Measurements from ENCODE around the gene CBFB. TPM values are rescaled to one million over a fixed set of nuclear protein-coding genes. Genes with fewer than 3 reads are reported as not detected.

Gene CBFB
- total RNA-seq, 1 donor from 2014 or later, result 77.1 TPM

DNA sequence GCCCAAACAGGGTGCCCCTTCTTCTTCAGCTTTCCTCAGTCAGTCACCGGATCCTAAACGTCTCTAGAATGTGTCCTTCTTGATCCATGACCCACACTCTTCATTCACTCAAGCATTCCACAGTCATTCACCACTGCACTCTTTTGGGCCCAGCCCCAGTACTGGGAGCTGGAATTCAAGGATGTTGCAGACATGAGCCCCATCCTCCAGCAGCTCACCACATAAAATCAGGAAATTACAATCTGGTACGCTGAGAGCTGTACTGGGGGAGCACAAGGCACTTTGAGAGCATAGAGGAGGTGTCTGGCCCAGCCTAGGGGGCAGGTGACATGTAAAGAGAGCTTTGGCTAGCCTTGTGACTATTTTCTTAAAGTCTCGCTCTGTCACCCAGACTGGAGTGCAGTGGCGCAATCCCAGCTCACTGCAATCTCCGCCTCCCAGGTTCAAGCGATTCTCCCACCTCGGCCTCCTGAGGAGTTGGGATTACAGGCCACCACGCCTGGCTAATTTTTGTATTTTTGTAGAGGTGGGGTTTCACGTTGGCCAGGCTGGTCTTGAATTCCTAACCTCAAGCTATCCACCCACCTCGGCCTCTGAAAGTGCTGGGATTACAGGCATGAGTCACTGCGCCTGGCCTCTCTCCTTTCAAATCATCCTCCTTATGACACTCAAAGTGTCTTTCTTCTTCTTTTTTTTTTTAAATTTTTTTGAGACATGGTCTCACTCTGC is 21.9 kb upstream of the CBFB start:
- Mint-ChIP-seq H3K27me3 (peaks cover 16% of the 10 kb centered on the region), H3K9me3 (no peaks in the 10 kb centered on the region), H3K36me3 (peaks cover 3% of the 10 kb centered on the region), H3K4me3 (no peak overlapping the region), H3K4me1 (ENCODE audit: unreplicated experiment) (no peaks in the 10 kb centered on the region), H3K27ac (no peak overlapping the region)
- no peak for DNase-seq (ENCODE audit: extremely low spot score, unreplicated experiment)
- TF ChIP-seq, protein P1, sequence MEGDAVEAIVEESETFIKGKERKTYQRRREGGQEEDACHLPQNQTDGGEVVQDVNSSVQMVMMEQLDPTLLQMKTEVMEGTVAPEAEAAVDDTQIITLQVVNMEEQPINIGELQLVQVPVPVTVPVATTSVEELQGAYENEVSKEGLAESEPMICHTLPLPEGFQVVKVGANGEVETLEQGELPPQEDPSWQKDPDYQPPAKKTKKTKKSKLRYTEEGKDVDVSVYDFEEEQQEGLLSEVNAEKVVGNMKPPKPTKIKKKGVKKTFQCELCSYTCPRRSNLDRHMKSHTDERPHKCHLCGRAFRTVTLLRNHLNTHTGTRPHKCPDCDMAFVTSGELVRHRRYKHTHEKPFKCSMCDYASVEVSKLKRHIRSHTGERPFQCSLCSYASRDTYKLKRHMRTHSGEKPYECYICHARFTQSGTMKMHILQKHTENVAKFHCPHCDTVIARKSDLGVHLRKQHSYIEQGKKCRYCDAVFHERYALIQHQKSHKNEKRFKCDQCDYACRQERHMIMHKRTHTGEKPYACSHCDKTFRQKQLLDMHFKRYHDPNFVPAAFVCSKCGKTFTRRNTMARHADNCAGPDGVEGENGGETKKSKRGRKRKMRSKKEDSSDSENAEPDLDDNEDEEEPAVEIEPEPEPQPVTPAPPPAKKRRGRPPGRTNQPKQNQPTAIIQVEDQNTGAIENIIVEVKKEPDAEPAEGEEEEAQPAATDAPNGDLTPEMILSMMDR (conservative IDR thresholded peaks at IDR 0.05), result no peak

GRCh38 chr16:67009158-67009557 is 19.8 kb upstream of the CBFB start:
- TF ChIP-seq, protein P1 (conservative IDR thresholded peaks at IDR 0.05), result no peak
- no peak overlapping the region for H3K4me3 Mint-ChIP-seq
- H3K9me3 Mint-ChIP-seq, result no peaks in the 10 kb centered on the region
- peaks cover 6% of the 10 kb centered on the region for H3K27me3 Mint-ChIP-seq
- H3K27ac Mint-ChIP-seq, result no peak overlapping the region
- H3K4me1 Mint-ChIP-seq (ENCODE audit: unreplicated experiment), result peaks cover 3% of the 10 kb centered on the region
- DNase-seq (ENCODE audit: extremely low spot score, unreplicated experiment), result no peak
- H3K36me3 Mint-ChIP-seq, result no peaks in the 10 kb centered on the region

- TF ChIP-seq, protein P1 (conservative IDR thresholded peaks at IDR 0.05), result no peak
- DNase-seq (ENCODE audit: extremely low spot score, unreplicated experiment), result no peak
- no peak overlapping the region for H3K27ac Mint-ChIP-seq
- H3K9me3 Mint-ChIP-seq, result no peaks in the 10 kb centered on the region
- H3K4me3 Mint-ChIP-seq, result no peak overlapping the region
- peaks cover 19% of the 10 kb centered on the region for H3K27me3 Mint-ChIP-seq
- peaks cover 12% of the 10 kb centered on the region for H3K4me1 Mint-ChIP-seq (ENCODE audit: unreplicated experiment)
- no peaks in the 10 kb centered on the region for H3K36me3 Mint-ChIP-seq
These were observed 17.7 kb upstream of the CBFB start for GRCh38 chr16:67011274-67011673.

GRCh38 chr16:67013233-67013822 is 15.6 kb upstream of the CBFB start:
- TF ChIP-seq, protein P1 (conservative IDR thresholded peaks at IDR 0.05), result no peak
- no peak for DNase-seq (ENCODE audit: extremely low spot score, unreplicated experiment)
- Mint-ChIP-seq H3K36me3 (no peaks in the 10 kb centered on the region), H3K27ac (no peak overlapping the region), H3K4me3 (no peak overlapping the region), H3K9me3 (no peaks in the 10 kb centered on the region), H3K4me1 (ENCODE audit: unreplicated experiment) (peaks cover 22% of the 10 kb centered on the region), H3K27me3 (peaks cover 19% of the 10 kb centered on the region)

DNA sequence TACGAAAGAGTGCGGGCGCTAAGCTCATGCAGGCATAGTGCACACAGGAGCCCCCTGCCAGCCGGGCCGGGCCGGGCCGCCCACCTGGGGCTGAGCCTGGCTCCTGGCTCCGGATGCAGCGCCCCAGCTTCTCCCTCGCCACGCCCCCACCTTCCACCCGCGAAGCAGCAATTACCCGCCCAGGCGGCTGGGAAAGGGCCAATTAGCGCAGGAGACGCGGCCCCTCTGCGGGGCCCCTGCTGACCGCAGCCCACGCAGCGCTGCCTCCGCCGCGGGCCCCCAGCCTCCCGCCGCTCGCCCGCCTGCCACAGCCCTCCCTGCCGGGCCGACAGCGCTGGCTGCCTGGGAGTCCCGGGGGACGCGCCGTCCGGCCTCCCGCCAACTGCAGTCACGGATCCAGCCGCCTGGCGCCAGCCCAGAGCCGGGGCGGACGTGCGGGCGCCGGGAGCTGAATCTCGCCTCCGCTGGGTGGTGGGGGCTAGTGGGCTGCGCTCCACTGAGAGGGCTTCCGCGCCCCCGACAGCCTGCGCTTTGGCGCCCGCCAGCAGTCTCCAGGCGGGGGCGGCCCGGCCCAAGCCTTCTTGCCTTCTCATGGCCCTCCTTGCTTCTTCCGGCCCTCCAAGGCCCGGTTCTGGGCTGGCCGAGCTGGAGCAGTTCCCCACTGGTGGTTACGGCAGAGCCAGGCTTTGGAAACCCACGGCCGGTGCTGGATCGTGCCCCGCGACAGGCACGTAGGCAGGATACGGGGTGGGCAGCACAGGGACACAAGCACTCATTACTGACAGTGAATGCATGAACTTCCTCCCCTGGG is 14.9 kb upstream of the CBFB start:
- TF ChIP-seq, protein P1 (conservative IDR thresholded peaks at IDR 0.05), result peak; percentile 60
- Mint-ChIP-seq H3K27me3 (peaks cover 19% of the 10 kb centered on the region), H3K4me3 (peak overlapping the region; percentile 78), H3K4me1 (ENCODE audit: unreplicated experiment) (peaks cover 22% of the 10 kb centered on the region), H3K36me3 (no peaks in the 10 kb centered on the region), H3K9me3 (no peaks in the 10 kb centered on the region), H3K27ac (peak overlapping the region; percentile 77)
- DNase-seq (ENCODE audit: extremely low spot score, unreplicated experiment), result peak; percentile 83

Measured in type B pancreatic cell (in vitro differentiated cells).